ENCODE results near the gene KRTAP5-3. TPM values are rescaled to one million over a fixed set of nuclear protein-coding genes. Genes with fewer than 3 reads are reported as not detected.

Gene KRTAP5-3
- total RNA-seq, 4 donors from 2014 or later = 16.2 TPM; not detected in 3

- TF ChIP-seq CTCF (IDR thresholded peaks at IDR 0.05) (no peak), POLR2A (IDR thresholded peaks at IDR 0.05) (no peak)
- intact Hi-C loops (cut with DNase I; ENCODE audit: low total_unique reads) = no loop called here
- no peak for DNase-seq (ENCODE audit: low spot score in 2 of 2)
- WGBS, 2 donors = 81 to 90% methylated on average over 19 of the region's 19 CpGs
- H3K4me3 ChIP-seq (ENCODE audit: low read depth, poor library complexity, severe bottlenecking) = no peak overlapping the region
Measured at GRCh38 chr11:1636291-1636950, 28.2 kb upstream of the KRTAP5-3 start.

GRCh38 chr11:1633864-1634263 is 25.6 kb upstream of the KRTAP5-3 start:
- H3K4me3 ChIP-seq (ENCODE audit: low read depth, poor library complexity, severe bottlenecking) = no peak overlapping the region
- WGBS, 2 donors = 84 to 92% methylated on average over 9 to 10 of the region's 10 CpGs
- intact Hi-C loops (cut with DNase I; ENCODE audit: low total_unique reads) = no loop called here
- DNase-seq (ENCODE audit: low spot score in 2 of 2) = no peak
- TF ChIP-seq CTCF (IDR thresholded peaks at IDR 0.05) (no peak), POLR2A (IDR thresholded peaks at IDR 0.05) (no peak)

- no peak overlapping the region for H3K4me3 ChIP-seq (ENCODE audit: low read depth, poor library complexity, severe bottlenecking)
- 68 to 74% methylated on average over 9 to 11 of the region's 11 CpGs for WGBS, 2 donors
- intact Hi-C loops (cut with DNase I; ENCODE audit: low total_unique reads) = no loop called here
- TF ChIP-seq CTCF (IDR thresholded peaks at IDR 0.05) (no peak), POLR2A (IDR thresholded peaks at IDR 0.05) (no peak)
- DNase-seq (ENCODE audit: low spot score in 2 of 2) = no peak
Measured at GRCh38 chr11:1632053-1632714, 23.9 kb upstream of the KRTAP5-3 start.

- DNase-seq (ENCODE audit: low spot score in 2 of 2) = no peak
- intact Hi-C loops (cut with DNase I; ENCODE audit: low total_unique reads) = no loop called here
- H3K4me3 ChIP-seq (ENCODE audit: low read depth, poor library complexity, severe bottlenecking) = no peak overlapping the region
- WGBS, 2 donors = 76 to 80% methylated on average over 13 of the region's 13 CpGs
- TF ChIP-seq CTCF (IDR thresholded peaks at IDR 0.05) = no peak
- no peak for TF ChIP-seq POLR2A (IDR thresholded peaks at IDR 0.05)
Measured at GRCh38 chr11:1631066-1631568, 22.9 kb upstream of the KRTAP5-3 start.

GRCh38 chr11:1630271-1630670 is 22.0 kb upstream of the KRTAP5-3 start:
- intact Hi-C loops (cut with DNase I; ENCODE audit: low total_unique reads) = no loop called here
- WGBS, 2 donors = 69 to 78% methylated on average over 1 to 2 of the region's 2 CpGs
- DNase-seq (ENCODE audit: low spot score in 2 of 2) = no peak
- no peak for TF ChIP-seq POLR2A (IDR thresholded peaks at IDR 0.05)
- no peak overlapping the region for H3K4me3 ChIP-seq (ENCODE audit: low read depth, poor library complexity, severe bottlenecking)

- H3K4me3 ChIP-seq (ENCODE audit: low read depth, poor library complexity, severe bottlenecking) = no peak within 1 kb of the TSS
- DNase-seq (ENCODE audit: low spot score in 2 of 2) = no peak
- WGBS, 2 donors = 74 to 79% methylated on average over 10 to 22 of the region's 26 CpGs
- intact Hi-C loops (cut with DNase I; ENCODE audit: low total_unique reads) = no loop called here
- TF ChIP-seq POLR2A (IDR thresholded peaks at IDR 0.05) = no peak
- no peak for TF ChIP-seq CTCF (IDR thresholded peaks at IDR 0.05)
Measured at GRCh38 chr11:1629326-1630185, 21.3 kb upstream of the KRTAP5-3 start, which contains the start of gene KRTAP5-5. TSS of gene KRTAP5-5 (plus strand) at chr11:1629775. CDS start at chr11:1629841, 66 bp downstream.

All from lower leg skin (tissue), 4 donors.